ENCODE results near the gene KIF9. TPM values are rescaled to one million over a fixed set of nuclear protein-coding genes. Genes with fewer than 3 reads are reported as not detected.
"Not testable (repeated sequence)": the region's sequence is repeated elsewhere in the genome, so short reads cannot be mapped to it uniquely, and the experiment has no call there.

Gene KIF9
- total RNA-seq, 2 donors from 2014 or later: 5.3 to 13.4 TPM

DNA sequence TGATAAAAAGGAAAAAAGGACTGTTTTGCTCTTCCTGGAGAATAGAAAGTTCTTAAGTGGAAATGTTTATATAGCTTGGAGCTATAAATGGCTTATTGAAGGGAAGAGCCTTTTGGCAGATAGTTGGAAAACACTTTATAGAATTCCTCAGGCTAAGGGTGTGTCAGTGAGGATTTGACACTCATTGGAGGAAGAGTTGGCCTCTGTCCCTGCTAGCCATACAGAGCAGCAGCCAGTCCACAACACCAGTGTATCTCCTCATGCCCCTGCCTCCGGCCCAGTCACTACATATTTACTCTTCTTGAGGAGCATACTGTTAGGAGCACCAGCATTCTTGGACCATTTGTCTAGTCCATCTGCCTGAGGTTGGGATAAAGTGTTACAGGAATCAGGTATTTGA, 36.3 kb upstream of the KIF9 start:
- TF ChIP-seq, protein P1, sequence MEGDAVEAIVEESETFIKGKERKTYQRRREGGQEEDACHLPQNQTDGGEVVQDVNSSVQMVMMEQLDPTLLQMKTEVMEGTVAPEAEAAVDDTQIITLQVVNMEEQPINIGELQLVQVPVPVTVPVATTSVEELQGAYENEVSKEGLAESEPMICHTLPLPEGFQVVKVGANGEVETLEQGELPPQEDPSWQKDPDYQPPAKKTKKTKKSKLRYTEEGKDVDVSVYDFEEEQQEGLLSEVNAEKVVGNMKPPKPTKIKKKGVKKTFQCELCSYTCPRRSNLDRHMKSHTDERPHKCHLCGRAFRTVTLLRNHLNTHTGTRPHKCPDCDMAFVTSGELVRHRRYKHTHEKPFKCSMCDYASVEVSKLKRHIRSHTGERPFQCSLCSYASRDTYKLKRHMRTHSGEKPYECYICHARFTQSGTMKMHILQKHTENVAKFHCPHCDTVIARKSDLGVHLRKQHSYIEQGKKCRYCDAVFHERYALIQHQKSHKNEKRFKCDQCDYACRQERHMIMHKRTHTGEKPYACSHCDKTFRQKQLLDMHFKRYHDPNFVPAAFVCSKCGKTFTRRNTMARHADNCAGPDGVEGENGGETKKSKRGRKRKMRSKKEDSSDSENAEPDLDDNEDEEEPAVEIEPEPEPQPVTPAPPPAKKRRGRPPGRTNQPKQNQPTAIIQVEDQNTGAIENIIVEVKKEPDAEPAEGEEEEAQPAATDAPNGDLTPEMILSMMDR (IDR thresholded peaks at IDR 0.05): no peak
- Histone ChIP-seq H3K4me1 (no peaks in the 10 kb centered on the region), H3K4me3 (no peak overlapping the region), H3K36me3 (no peaks in the 10 kb centered on the region), H3K27me3 (no peaks in the 10 kb centered on the region), H3K27ac (no peak overlapping the region), H3K9ac (ENCODE audit: low read depth in 2 of 2, low read length in 2 of 2) (no peak overlapping the region), H3K9me3 (no peaks in the 10 kb centered on the region)
- DNase-seq: no peak
- intact Hi-C loops (cut with DNase I): no loop called here

- H3K27ac ChIP-seq; H3K27me3 ChIP-seq; H3K36me3 ChIP-seq; H3K4me1 ChIP-seq; intact Hi-C loops (cut with DNase I); DNase-seq; H3K9me3 ChIP-seq; H3K9ac ChIP-seq (ENCODE audit: low read depth in 2 of 2, low read length in 2 of 2); H3K4me3 ChIP-seq: not testable (repeated sequence)
Observed at GRCh38 chr3:47316151-47316550, 33.6 kb upstream of the KIF9 start.

GRCh38 chr3:47315069-47315647, 32.6 kb upstream of the KIF9 start:
- DNase-seq: peak; percentile 27
- no peak overlapping the region for H3K27ac ChIP-seq
- no peaks in the 10 kb centered on the region for H3K9me3 ChIP-seq
- TF ChIP-seq, protein P1 (IDR thresholded peaks at IDR 0.05): no peak
- H3K36me3 ChIP-seq: no peaks in the 10 kb centered on the region
- no peak overlapping the region for H3K4me3 ChIP-seq
- H3K9ac ChIP-seq (ENCODE audit: low read depth in 2 of 2, low read length in 2 of 2): no peak overlapping the region
- no peaks in the 10 kb centered on the region for H3K4me1 ChIP-seq
- intact Hi-C loops (cut with DNase I): no loop called here
- H3K27me3 ChIP-seq: no peaks in the 10 kb centered on the region

DNA sequence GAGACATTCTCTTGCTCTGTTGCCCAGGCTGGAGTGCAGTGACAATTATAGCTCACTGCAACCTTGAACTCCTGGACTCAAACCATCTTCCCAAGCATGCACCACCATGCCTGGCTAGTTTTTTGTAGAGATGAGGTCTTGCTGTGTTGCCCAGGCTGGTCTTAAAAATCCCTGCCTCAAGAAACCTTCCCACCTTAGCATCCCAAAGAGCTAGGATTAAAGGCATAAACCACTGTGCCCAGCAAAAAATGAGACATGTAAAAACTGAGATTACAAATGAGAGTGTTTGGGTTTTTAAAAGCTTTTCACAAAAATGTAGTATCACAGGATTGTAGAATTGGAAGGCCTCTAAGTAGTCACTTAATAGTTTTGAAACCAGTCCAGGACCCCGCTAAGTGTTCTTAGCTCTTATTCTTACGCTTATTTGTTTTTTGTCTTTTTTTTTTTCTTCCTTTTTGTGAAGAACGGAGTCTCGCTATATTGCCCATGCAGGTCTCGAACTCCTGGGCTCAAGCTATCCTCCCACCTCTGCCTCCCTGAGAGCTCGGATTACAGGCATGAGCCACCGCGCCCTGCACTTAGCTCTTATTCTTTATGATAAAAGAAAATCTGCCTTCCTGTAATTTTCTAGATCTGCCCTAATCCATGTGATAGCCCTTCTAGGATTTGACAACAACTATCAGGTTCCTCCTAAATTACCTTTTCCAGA, 31.6 kb upstream of the KIF9 start:
- no peak for DNase-seq
- no peak overlapping the region for H3K9ac ChIP-seq (ENCODE audit: low read depth in 2 of 2, low read length in 2 of 2)
- H3K36me3 ChIP-seq: no peaks in the 10 kb centered on the region
- no peaks in the 10 kb centered on the region for H3K4me1 ChIP-seq
- intact Hi-C loops (cut with DNase I): no loop called here
- H3K27ac ChIP-seq: no peak overlapping the region
- no peaks in the 10 kb centered on the region for H3K9me3 ChIP-seq
- TF ChIP-seq, protein P1 (IDR thresholded peaks at IDR 0.05): no peak
- no peaks in the 10 kb centered on the region for H3K27me3 ChIP-seq
- no peak overlapping the region for H3K4me3 ChIP-seq

- H3K9me3 ChIP-seq: no peaks in the 10 kb centered on the region
- intact Hi-C loops (cut with DNase I): no loop called here
- no peak for DNase-seq
- H3K9ac ChIP-seq (ENCODE audit: low read depth in 2 of 2, low read length in 2 of 2): no peak overlapping the region
- no peak overlapping the region for H3K27ac ChIP-seq
- no peak overlapping the region for H3K4me3 ChIP-seq
- H3K4me1 ChIP-seq: no peaks in the 10 kb centered on the region
- H3K27me3 ChIP-seq: no peaks in the 10 kb centered on the region
- no peaks in the 10 kb centered on the region for H3K36me3 ChIP-seq
- TF ChIP-seq, protein P1 (IDR thresholded peaks at IDR 0.05): no peak
Observed at GRCh38 chr3:47313341-47314055, 30.9 kb upstream of the KIF9 start.

- TF ChIP-seq, protein P1 (IDR thresholded peaks at IDR 0.05): no peak
- Histone ChIP-seq H3K9ac (ENCODE audit: low read depth in 2 of 2, low read length in 2 of 2) (no peak overlapping the region), H3K36me3 (no peaks in the 10 kb centered on the region), H3K4me1 (no peaks in the 10 kb centered on the region), H3K4me3 (no peak overlapping the region), H3K27ac (no peak overlapping the region), H3K9me3 (no peaks in the 10 kb centered on the region), H3K27me3 (no peaks in the 10 kb centered on the region)
- DNase-seq: no peak
- intact Hi-C loops (cut with DNase I): no loop called here
Observed at GRCh38 chr3:47310391-47310790, 27.8 kb upstream of the KIF9 start.

DNA sequence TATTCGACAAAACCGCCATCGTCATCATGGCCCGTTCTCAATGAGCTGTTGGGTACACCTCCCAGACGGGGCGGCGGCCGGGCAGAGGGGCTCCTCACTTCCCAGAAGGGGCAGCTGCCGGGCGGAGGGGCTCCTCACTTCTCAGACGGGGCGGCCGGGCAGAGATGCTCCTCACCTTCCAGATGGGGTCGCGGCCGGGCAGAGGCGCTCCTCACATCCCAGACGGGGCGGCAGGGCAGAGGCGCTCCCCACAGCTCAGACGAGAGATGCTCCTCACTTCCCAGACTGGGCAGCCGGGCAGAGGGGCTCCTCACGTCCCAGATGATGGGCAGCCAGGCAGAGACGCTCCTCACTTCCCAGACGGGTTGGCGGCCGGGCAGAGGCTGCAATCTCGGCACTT, 26.6 kb upstream of the KIF9 start:
- not testable (repeated sequence) for DNase-seq

More for the DNA sequence above, 26.6 kb upstream of the KIF9 start:
- H3K9me3 ChIP-seq; H3K36me3 ChIP-seq; H3K4me3 ChIP-seq; H3K27ac ChIP-seq; H3K9ac ChIP-seq (ENCODE audit: low read depth in 2 of 2, low read length in 2 of 2); intact Hi-C loops (cut with DNase I); H3K4me1 ChIP-seq; H3K27me3 ChIP-seq: not testable (repeated sequence)

All from colonic mucosa (tissue), 4 donors.